GM23248 (cell line): ENCODE results near the gene C12orf75. TPM values are rescaled to one million over a fixed set of nuclear protein-coding genes. Genes with fewer than 3 reads are reported as not detected.
A peak's percentile ranks its signal among the peaks of the same experiment; 100 is the strongest.

Experiments used
- DNase-seq: peaks from one replicate; pipeline ENCODE4 v3.0.0-alpha.2; 2015
- H2AFZ ChIP-seq: fragments of 200-600 bp; sonication (generic); 2 replicates; pipeline ENCODE4 v1.6.1; 2016; ENCODE audit warnings: antibody characterized with exemption
- H3F3A ChIP-seq: fragments of 200-600 bp; sonication (generic); 2 replicates; pipeline ENCODE4 v1.6.1; 2016; ENCODE audit warnings: mild to moderate bottlenecking, antibody characterized with exemption, mixed run types; ENCODE audit not compliant: insufficient read depth
- H3K27ac ChIP-seq: fragments of 200-600 bp; sonication (generic); 2 replicates; pipeline ENCODE4 v1.5.1; 2016; ENCODE audit warnings: mild to moderate bottlenecking
- H3K27me3 ChIP-seq: fragments of 200-600 bp; sonication (generic); replicated peaks from 2 replicates; pipeline ENCODE4 v1.6.1; 2016; ENCODE audit warnings: mild to moderate bottlenecking; ENCODE audit not compliant: insufficient read depth
- H3K36me3 ChIP-seq: fragments of 200-600 bp; sonication (generic); 2 replicates; pipeline ENCODE4 v1.6.1; 2016; ENCODE audit warnings: low read depth, mild to moderate bottlenecking
- H3K4me1 ChIP-seq: fragments of 200-600 bp; sonication (generic); 2 replicates; pipeline ENCODE4 v1.6.1; 2016; ENCODE audit warnings: mild to moderate bottlenecking; ENCODE audit not compliant: insufficient read depth
- H3K4me2 ChIP-seq: fragments of 200-600 bp; sonication (generic); one replicate; pipeline ENCODE4 v1.6.1; 2016; ENCODE audit warnings: mild to moderate bottlenecking; ENCODE audit not compliant: unreplicated experiment
- H3K4me3 ChIP-seq: fragments of 200-600 bp; sonication (generic); 2 replicates; pipeline ENCODE4 v1.5.1; 2016; ENCODE audit warnings: mild to moderate bottlenecking
- H3K79me2 ChIP-seq: fragments of 200-600 bp; sonication (generic); 2 replicates; pipeline ENCODE4 v1.6.1; 2016; ENCODE audit warnings: mild to moderate bottlenecking; ENCODE audit not compliant: insufficient read depth
- H3K9ac ChIP-seq: fragments of 200-600 bp; sonication (generic); 2 replicates; pipeline ENCODE4 v1.6.1; 2016; ENCODE audit warnings: mild to moderate bottlenecking
- H3K9me2 ChIP-seq: fragments of 200-600 bp; sonication (generic); 2 replicates; pipeline ENCODE4 v1.6.1; 2016; ENCODE audit warnings: mixed run types, mild to moderate bottlenecking, moderate library complexity; ENCODE audit not compliant: insufficient read depth
- H3K9me3 ChIP-seq: fragments of 200-600 bp; sonication (generic); one replicate; pipeline ENCODE4 v1.6.1; 2017; ENCODE audit warnings: low read depth
- H4K20me1 ChIP-seq: fragments of 200-600 bp; sonication (generic); 2 replicates; pipeline ENCODE4 v1.6.0; 2016; ENCODE audit not compliant: insufficient read depth
- EZH2 ChIP-seq: fragments of 200-600 bp; sonication (generic); IDR thresholded peaks from 2 replicates; pipeline ENCODE4 v1.6.1; 2018; ENCODE audit warnings: antibody characterized with exemption, mild to moderate bottlenecking; ENCODE audit not compliant: insufficient read depth, poor library complexity, severe bottlenecking
- EZH2phosphoT487 ChIP-seq: fragments of 200-600 bp; sonication (generic); IDR thresholded peaks from 2 replicates; pipeline ENCODE4 v1.6.1; 2018; ENCODE audit warnings: antibody characterized with exemption, moderate library complexity, mild to moderate bottlenecking, low read depth; ENCODE audit not compliant: insufficient read depth
- WGBS, 2 experiments: methylation state at CpG; one replicate each; pipeline ENCODE4 v1.1.6; 2015 to 2017; ENCODE audit warnings: low lambda C conversion rate in 2 of 2, low coverage in 1 of 2; ENCODE audit errors: missing lambda C conversion rate in 2 of 2; 5-methylcytosine and 5-hydroxymethylcytosine counted together
- in situ Hi-C: fragments of 300-500 bp; cut with MboI; formaldehyde crosslinking; loops from 2 replicates; pipeline ENCODE4 v1.15.0; 2020
- polyA plus RNA-seq: library from polyadenylated mRNA; unstranded; fragments of >200 nt; fragmentation: Nextera tagmentation; extraction: Ambion mirVana; gene quantifications from 2 replicates; pipeline ENCODE4 v1.2.1, GENCODE V29; 2016
- total RNA-seq: library from RNA; depleted of rRNA; stranded (reverse); fragments of >200 nt; shearing (Covaris generic); gene quantifications from 2 replicates; pipeline ENCODE4 v1.2.3, GENCODE V29; 2014

The C12orf75 gene
- total and polyA plus RNA-seq, 2 experiments from 2014 or later = 349 to 590 TPM

- no peak overlapping the region for H3K9ac ChIP-seq
- peaks cover 34% of the 10 kb centered on the region for H3K79me2 ChIP-seq
- H3K9me2 ChIP-seq = no peaks in the 10 kb centered on the region
- H3K4me3 ChIP-seq = no peak overlapping the region
- TF ChIP-seq EZH2phosphoT487 (no peak), EZH2 (no peak)
- DNase-seq = peak; percentile 25
- H3K36me3 ChIP-seq = no peaks in the 10 kb centered on the region
- H3K27ac ChIP-seq = 0 out of 2 replicates have a peak overlapping the region, but pooled peaks have one; percentile 15
- no peaks in the 10 kb centered on the region for H4K20me1 ChIP-seq
- 82 to 87% methylated on average over 2 of the region's 2 CpGs for WGBS, 2 experiments
- no peaks in the 10 kb centered on the region for H3K27me3 ChIP-seq
- peaks cover 68% of the 10 kb centered on the region for H3F3A ChIP-seq
- no peak overlapping the region for H2AFZ ChIP-seq
- in situ Hi-C loops = no loop called here
- peaks cover 70% of the 10 kb centered on the region for H3K4me1 ChIP-seq
- H3K4me2 ChIP-seq = peak overlapping the region; percentile 53
- no peaks in the 10 kb centered on the region for H3K9me3 ChIP-seq
Observed at GRCh38 chr12:105324704-105325103, 5.8 kb upstream of the C12orf75 start.

- TF ChIP-seq EZH2 (no peak), EZH2phosphoT487 (no peak)
- H3K27ac ChIP-seq = 0 out of 2 replicates have a peak overlapping the region, but pooled peaks have one; percentile 15
- H3K27me3 ChIP-seq = no peaks in the 10 kb centered on the region
- H3K4me2 ChIP-seq = no peak overlapping the region
- no peaks in the 10 kb centered on the region for H3K36me3 ChIP-seq
- H3F3A ChIP-seq = peaks cover 72% of the 10 kb centered on the region
- H3K9me2 ChIP-seq = no peaks in the 10 kb centered on the region
- no peak overlapping the region for H3K9ac ChIP-seq
- H3K79me2 ChIP-seq = peaks cover 34% of the 10 kb centered on the region
- no peaks in the 10 kb centered on the region for H4K20me1 ChIP-seq
- in situ Hi-C loops = no loop called here
- H3K4me1 ChIP-seq = peaks cover 69% of the 10 kb centered on the region
- H2AFZ ChIP-seq = no peak overlapping the region
- WGBS, 2 experiments = 100% methylated on average over 2 of the region's 2 CpGs
- no peak for DNase-seq
- H3K9me3 ChIP-seq = no peaks in the 10 kb centered on the region
- no peak overlapping the region for H3K4me3 ChIP-seq
Observed at GRCh38 chr12:105325117-105325516, 5.4 kb upstream of the C12orf75 start.

GRCh38 chr12:105329926-105330282, 587 bp upstream of the C12orf75 start:
- Histone ChIP-seq H3K79me2 (peaks cover 54% of the 10 kb centered on the region), H3K9me2 (no peaks in the 10 kb centered on the region), H3K9me3 (no peaks in the 10 kb centered on the region), H3F3A (peaks cover 78% of the 10 kb centered on the region), H3K4me2 (peak overlapping the region; percentile 86), H2AFZ (peak overlapping the region; percentile 74), H3K4me1 (peaks cover 55% of the 10 kb centered on the region), H3K4me3 (peak overlapping the region; percentile 92), H3K36me3 (no peaks in the 10 kb centered on the region), H3K27me3 (no peaks in the 10 kb centered on the region), H3K9ac (peak overlapping the region; percentile 85; the same call in 1 of the 2 replicates), H3K27ac (peak overlapping the region; percentile 62), H4K20me1 (no peaks in the 10 kb centered on the region)
- peak; percentile 47 for DNase-seq
- in situ Hi-C loops = no loop called here
- 7 to 11% methylated on average over 9 of the region's 9 CpGs for WGBS, 2 experiments
- TF ChIP-seq EZH2 (no peak), EZH2phosphoT487 (no peak)

GRCh38 chr12:105330931-105331804, 677 bp downstream of the C12orf75 start:
- peak overlapping the region; percentile 92 for H3K4me3 ChIP-seq
- H3K4me1 ChIP-seq = peaks cover 58% of the 10 kb centered on the region
- no peak overlapping the region; the same call in none of the 2 replicates for H2AFZ ChIP-seq
- TF ChIP-seq EZH2phosphoT487 (no peak), EZH2 (no peak)
- peak; percentile 78 for DNase-seq
- H3K9me2 ChIP-seq = no peaks in the 10 kb centered on the region
- H3K9me3 ChIP-seq = no peaks in the 10 kb centered on the region
- no peaks in the 10 kb centered on the region for H3K27me3 ChIP-seq
- H4K20me1 ChIP-seq = 0 out of 2 replicates have a peak, but pooled peaks cover 4% of the 10 kb centered on the region
- 2% methylated on average over 34 to 46 of the region's 46 CpGs for WGBS, 2 experiments
- H3K4me2 ChIP-seq = peak overlapping the region; percentile 95
- no peaks in the 10 kb centered on the region for H3K36me3 ChIP-seq
- H3K9ac ChIP-seq = peak overlapping the region; percentile 85
- in situ Hi-C loops = no loop called here
- peaks cover 82% of the 10 kb centered on the region for H3F3A ChIP-seq
- H3K27ac ChIP-seq = peak overlapping the region; percentile 62
- peaks cover 55% of the 10 kb centered on the region for H3K79me2 ChIP-seq
